GM12878 (cell line): ENCODE data around the gene GPR39. TPM values are rescaled to one million over a fixed set of nuclear protein-coding genes. Genes with fewer than 3 reads are reported as not detected.

Source experiments
- ATAC-seq: fragments of 200-7000 bp; cut with Tn5 transposase; 3 replicates; pipeline ENCODE4 v1.9.1; 2020; ENCODE audit warnings: mild to moderate bottlenecking, moderate library complexity
- BruUV-seq: library from RNA; stranded (reverse); fragments of 400-500 nt; replicated peaks from 2 replicates; lab custom pipeline; 2021; lab: Mats Ljungman, UMichigan
- CTCF ChIA-PET: fragments of 300-600 bp; sonication (Branson Sonifier 250); formaldehyde crosslinking; extraction: SDS; loops from one replicate; lab custom pipeline; 2021; ENCODE audit warnings: inconsistent platforms; lab: Yijun Ruan, JAX
- POLR2A ChIA-PET: fragments of 350-600 bp; formaldehyde crosslinking; extraction: SDS; loops from one replicate; lab custom pipeline; 2021; ENCODE audit warnings: inconsistent platforms; lab: Charles Lee
- RAD21 ChIA-PET: fragments of 300-600 bp; sonication (Branson Sonifier 250); formaldehyde crosslinking; loops from one replicate; lab custom pipeline; 2023; ENCODE audit warnings: antibody characterized with exemption; ENCODE audit not compliant: unreplicated experiment; lab: Charles Lee
- SMC1A ChIA-PET: fragments of 300-600 bp; sonication (Branson Sonifier 250); formaldehyde crosslinking; loops from one replicate; lab custom pipeline; 2023; ENCODE audit not compliant: unreplicated experiment, uncharacterized antibody; lab: Charles Lee
- DNase-seq: peaks from one replicate; pipeline ENCODE4 v3.0.0-alpha.2; 2011; ENCODE audit warnings: low read depth, low spot score
- FAIRE-seq: peaks from 3 replicates; lab custom pipeline; 2011; peaks lifted over from hg19 to GRCh38; lab: Jason Lieb, UNC
- H2AFZ ChIP-seq: 2 replicates; pipeline ENCODE4 v1.6.0; 2011; ENCODE audit warnings: low read depth, low read length, control low read depth; ENCODE audit not compliant: control insufficient read depth
- H3K27ac ChIP-seq: 2 replicates; pipeline ENCODE4 v1.5.1; 2011; ENCODE audit warnings: control low read depth; ENCODE audit not compliant: control insufficient read depth, insufficient read depth
- H3K27me3 ChIP-seq, 2 experiments: replicated peaks in 1 of 2; 2 replicates each; pipeline versions ENCODE4 v1.6.0 to v1.6.1; 2011; ENCODE audit warnings: low read length in 1 of 2; ENCODE audit not compliant: control insufficient read depth in 2 of 2, insufficient read depth in 2 of 2
- H3K36me3 ChIP-seq, 2 experiments: 2 replicates each; pipeline ENCODE4 v1.5.1; 2011; ENCODE audit warnings: low read length in 1 of 2; ENCODE audit not compliant: control insufficient read depth in 2 of 2, insufficient read depth in 2 of 2
- H3K4me1 ChIP-seq: 2 replicates; pipeline ENCODE4 v1.6.1; 2011; ENCODE audit warnings: mild to moderate bottlenecking, low read length, moderate library complexity, mixed read lengths; ENCODE audit not compliant: control insufficient read depth, insufficient read depth
- H3K4me2 ChIP-seq: 2 replicates; pipeline ENCODE4 v1.6.0; 2011; ENCODE audit warnings: control low read depth; ENCODE audit not compliant: control insufficient read depth, insufficient read depth
- H3K4me3 ChIP-seq: fragments of 200-600 bp; sonication (generic); 2 replicates; pipeline ENCODE4 v1.5.1; 2016
- H3K79me2 ChIP-seq: 2 replicates; pipeline ENCODE4 v1.6.0; 2011; ENCODE audit warnings: low read length; ENCODE audit not compliant: control insufficient read depth, insufficient read depth
- H3K9ac ChIP-seq: 2 replicates; pipeline ENCODE4 v1.8.0; 2011; ENCODE audit warnings: low read length, control low read depth, mixed read lengths; ENCODE audit not compliant: control insufficient read depth, insufficient read depth
- H3K9me3 ChIP-seq: replicated peaks from 3 replicates; pipeline ENCODE4 v1.5.1; 2011; ENCODE audit warnings: mild to moderate bottlenecking, low read length; ENCODE audit not compliant: control insufficient read depth, insufficient read depth
- H4K20me1 ChIP-seq: 2 replicates; pipeline ENCODE4 v1.6.0; 2011; ENCODE audit not compliant: control insufficient read depth, insufficient read depth
- E2F8 ChIP-seq: fragments of 450-650 bp; IDR thresholded peaks from 2 replicates; pipeline ENCODE4 v1.6.1; 2018; ENCODE audit warnings: mild to moderate bottlenecking, low read depth, moderate library complexity; ENCODE audit not compliant: partially characterized antibody
- EP300 ChIP-seq, 2 experiments: fragments of 150-350 bp in 1 of 2; IDR thresholded peaks; 2 replicates each; pipeline ENCODE4 v1.6.1; 2011 to 2012; ENCODE audit warnings: low read depth in 2 of 2, low read length in 2 of 2, borderline replicate concordance in 1 of 2, improper control_type of control experiment in 1 of 2, inconsistent platforms in 1 of 2; ENCODE audit not compliant: control insufficient read depth in 1 of 2
- IKZF2 ChIP-seq, 2 experiments: fragments of 450-650 bp; IDR thresholded peaks; 2 replicates each; pipeline ENCODE4 v1.6.1; 2017; ENCODE audit warnings: mild to moderate bottlenecking in 2 of 2, moderate library complexity in 2 of 2
- MTA2 ChIP-seq: fragments of 450-650 bp; IDR thresholded peaks from 2 replicates; pipeline ENCODE4 v1.6.1; 2016; ENCODE audit warnings: low read depth, mild to moderate bottlenecking, moderate library complexity
- NR2C2 ChIP-seq: IDR thresholded peaks from 2 replicates; pipeline ENCODE4 v1.6.1; 2011; ENCODE audit warnings: borderline replicate concordance, low read depth; ENCODE audit not compliant: control insufficient read depth, insufficient read length
- PKNOX1 ChIP-seq: fragments of 450-650 bp; IDR thresholded peaks from 2 replicates; pipeline ENCODE4 v1.6.1; 2016; ENCODE audit warnings: mild to moderate bottlenecking
- POLR2A ChIP-seq: IDR thresholded peaks from 2 replicates; pipeline ENCODE4 v1.6.1; 2011; ENCODE audit warnings: low read depth, mild to moderate bottlenecking, low read length
- SP1 ChIP-seq: IDR thresholded peaks from one replicate; pipeline ENCODE4 v1.6.1; 2011; ENCODE audit warnings: low read depth, low read length
- SPI1 ChIP-seq: IDR thresholded peaks from 2 replicates; pipeline ENCODE4 v1.6.1; 2011; ENCODE audit warnings: low read depth, mild to moderate bottlenecking, low read length, moderate library complexity, borderline replicate concordance; ENCODE audit not compliant: insufficient read depth
- WGBS: methylation state at CpG from one replicate; pipeline ENCODE4 v1.1.6; 2016; ENCODE audit warnings: low lambda C conversion rate; ENCODE audit not compliant: insufficient replicate concordance, insufficient coverage; ENCODE audit errors: missing lambda C conversion rate; 5-methylcytosine and 5-hydroxymethylcytosine counted together
- in situ Hi-C: fragments of 300-500 bp; cut with MboI; formaldehyde crosslinking; loops from 9 replicates; pipeline ENCODE4 v1.14.3; 2018; ENCODE audit warnings: mixed read lengths
- intact Hi-C: fragments of 100-400 bp; cut with micrococcal nuclease; formaldehyde crosslinking; loops from one replicate; pipeline ENCODE4 v1.14.2; 2022; ENCODE audit not compliant: unreplicated experiment
- polyA plus RNA-seq, 11 experiments: library from polyadenylated mRNA; depleted of rRNA in 4 of 11; unstranded in 6 of 11; stranded (reverse) in 5 of 11; fragments of >200 nt; fragmentation: Nextera tagmentation in 4 of 11; fragmentation: Illumina TruSeq in 1 of 11; extraction: Ambion mirVana in 4 of 11; extraction: Trizol in 1 of 11; gene quantifications; 1 replicate in 1 of 11; 2 replicates in 10 of 11; pipeline versions ENCODE4 v1.2.1 to v1.2.3, GENCODE V29; 2011 to 2016; ENCODE audit warnings: inconsistent platforms in 2 of 11, missing spikeins in 2 of 11, low read depth in 1 of 11
- total RNA-seq, 4 experiments: library from RNA; depleted of rRNA in 3 of 4; stranded (reverse); fragments of >200 nt in 3 of 4; fragmentation: Illumina TruSeq in 1 of 4; extraction: Trizol in 1 of 4; gene quantifications; 2 replicates each; pipeline versions ENCODE4 v1.2.1 to v1.2.3, GENCODE V29; 2013 to 2021

Gene GPR39
- total and polyA plus RNA-seq, 10 of the 15 experiments (the other 5 are each of a cell fraction or from before 2014, with no cell fraction given), result 0.05 to 0.23 TPM; not detected in 8

GRCh38 chr2:132595186-132595585, 178.6 kb downstream of the GPR39 start:
- Histone ChIP-seq H2AFZ (no peak overlapping the region), H3K36me3 (no peaks in the 10 kb centered on the region), H3K9me3 (no peaks in the 10 kb centered on the region), H4K20me1 (no peaks in the 10 kb centered on the region), H3K27me3 (no peaks in the 10 kb centered on the region), H3K4me1 (no peaks in the 10 kb centered on the region), H3K79me2 (no peaks in the 10 kb centered on the region), H3K4me2 (no peak overlapping the region), H3K9ac (no peak overlapping the region), H3K27ac (no peak overlapping the region), H3K4me3 (no peak overlapping the region)
- ChIA-PET SMC1A (interaction anchor here (1.1 kb wide), 1 partner anchor 12 kb away, joined by 3 read pairs; no protein-coding TSS in a partner anchor), CTCF (no interaction called here), RAD21 (no interaction called here), POLR2A (no interaction called here)
- in situ Hi-C loops, result no loop called here
- no peak for ATAC-seq
- 0% methylated on average over 6 of the region's 6 CpGs for WGBS
- DNase-seq, result no peak
- TF ChIP-seq POLR2A, result no peak
- TF ChIP-seq MTA2, result no peak
- TF ChIP-seq EP300 (IDR thresholded peaks at IDR 0.05; ENCODE audit: borderline replicate concordance in 1 of 2, control insufficient read depth in 1 of 2, low read depth in 2 of 2, low read length in 2 of 2), result no peak
- no peak for TF ChIP-seq NR2C2
- no peak for TF ChIP-seq SP1
- no peak for TF ChIP-seq IKZF2 (IDR thresholded peaks at IDR 0.05)
- no peak for FAIRE-seq
- no TSS peak for BruUV-seq
- intact Hi-C loops, result no loop called here

- DNase-seq (no peak), FAIRE-seq (no peak), ATAC-seq (no peak)
- Histone ChIP-seq H3K9ac (no peak overlapping the region), H2AFZ (no peak overlapping the region), H4K20me1 (no peaks in the 10 kb centered on the region), H3K36me3 (no peaks in the 10 kb centered on the region), H3K27ac (no peak overlapping the region), H3K4me2 (no peak overlapping the region), H3K27me3 (no peaks in the 10 kb centered on the region), H3K4me3 (no peak overlapping the region), H3K79me2 (no peaks in the 10 kb centered on the region), H3K9me3 (no peaks in the 10 kb centered on the region), H3K4me1 (no peaks in the 10 kb centered on the region)
- intact Hi-C loops (no loop called here), in situ Hi-C loops (no loop called here)
- BruUV-seq, result no TSS peak
- ChIA-PET RAD21 (no interaction called here), POLR2A (no interaction called here), CTCF (no interaction called here), SMC1A (interaction anchor here (1.1 kb wide), 1 partner anchor 12 kb away, joined by 3 read pairs; no protein-coding TSS in a partner anchor)
- WGBS, result 24% methylated on average over 2 of the region's 2 CpGs
- TF ChIP-seq SPI1, result no peak
- no peak for TF ChIP-seq E2F8
- TF ChIP-seq PKNOX1, result no peak
These were observed 179.1 kb downstream of the GPR39 start for GRCh38 chr2:132595693-132596092.
